B cell (primary cell): ENCODE data around the gene SLC35F2. TPM values are rescaled to one million over a fixed set of nuclear protein-coding genes. Genes with fewer than 3 reads are reported as not detected.

Experiments used
- ATAC-seq: fragments of 200-7000 bp; cut with Tn5 transposase; one replicate; pipeline ENCODE4 v1.10.0; 2021; ENCODE audit warnings: low read depth, mild to moderate bottlenecking, moderate number of reproducible peaks, moderate library complexity
- CTCF ChIA-PET: fragments of 350-600 bp; sonication (Branson Sonifier 250); formaldehyde crosslinking; loops from one replicate; lab custom pipeline; 2021; ENCODE audit warnings: antibody characterized with exemption, inconsistent platforms; lab: Charles Lee
- POLR2A ChIA-PET: fragments of 350-600 bp; sonication (Branson Sonifier 250); formaldehyde crosslinking; loops from one replicate; lab custom pipeline; 2021; ENCODE audit warnings: antibody characterized with exemption; lab: Charles Lee
- DNase-seq: peaks from one replicate; pipeline ENCODE4 v3.0.0; 2013
- H2AFZ ChIP-seq: 2 replicates; pipeline ENCODE4 v1.6.1; 2012; ENCODE audit warnings: mild to moderate bottlenecking, low read depth, low read length; ENCODE audit not compliant: insufficient read depth, poor library complexity, severe bottlenecking
- H3K27ac ChIP-seq, 2 donors: 1 replicate in 1 of 2; 2 replicates in 1 of 2; pipeline ENCODE4 v1.5.1; 2012 to 2013; ENCODE audit warnings: low read length in 2 of 2, mild to moderate bottlenecking in 2 of 2, moderate library complexity in 1 of 2
- H3K27me3 ChIP-seq, 4 experiments: fragments of 200-600 bp in 1 of 4; sonication (generic) in 1 of 4; replicated peaks in 1 of 4; 1 replicate in 2 of 4; 2 replicates in 2 of 4; pipeline versions ENCODE4 v1.6.1 to v1.7.0; 2013 to 2016; ENCODE audit warnings: low read length in 3 of 4, mild to moderate bottlenecking in 2 of 4, mixed read lengths in 1 of 4, moderate library complexity in 1 of 4; ENCODE audit not compliant: insufficient read depth in 4 of 4, control insufficient read depth in 3 of 4; ENCODE audit errors: control extremely low read depth in 1 of 4
- H3K36me3 ChIP-seq, 2 experiments: replicated peaks in 1 of 2; 1 replicate in 1 of 2; 2 replicates in 1 of 2; pipeline versions ENCODE4 v1.6.1 to v1.7.1; 2013; ENCODE audit warnings: low read length in 1 of 2; ENCODE audit not compliant: insufficient read depth in 2 of 2, control insufficient read depth in 1 of 2; ENCODE audit errors: control extremely low read depth in 1 of 2, extremely low read depth in 1 of 2
- H3K4me1 ChIP-seq, 2 donors: fragments of 200-600 bp in 1 of 2; sonication (generic) in 1 of 2; 1 replicate in 1 of 2; 2 replicates in 1 of 2; pipeline versions ENCODE4 v1.5.1 to v1.6.1; 2013 to 2017; ENCODE audit warnings: low read length in 2 of 2; ENCODE audit not compliant: control insufficient read depth in 2 of 2, insufficient read depth in 2 of 2
- H3K4me2 ChIP-seq: replicated peaks from 2 replicates; pipeline ENCODE3; 2012; ENCODE audit warnings: mild to moderate bottlenecking, low read depth, low read length; ENCODE audit not compliant: poor library complexity, severe bottlenecking
- H3K4me3 ChIP-seq, 5 experiments: fragments of 200-600 bp in 1 of 5; sonication (generic) in 1 of 5; 1 replicate in 3 of 5; 2 replicates in 2 of 5; pipeline versions ENCODE4 v1.5.1 to v1.7.0; 2011 to 2016; ENCODE audit warnings: low read length in 4 of 5, mild to moderate bottlenecking in 4 of 5, low read depth in 2 of 5, control low read depth in 1 of 5, moderate library complexity in 1 of 5; ENCODE audit not compliant: insufficient read depth in 1 of 5; ENCODE audit errors: control extremely low read depth in 1 of 5, extremely low read depth in 1 of 5
- H3K79me2 ChIP-seq: fragments of 200-600 bp; sonication (generic); one replicate; pipeline ENCODE4 v1.6.0; 2016; ENCODE audit warnings: low read length; ENCODE audit not compliant: control insufficient read depth, insufficient read depth
- H3K9ac ChIP-seq: fragments of 200-600 bp; sonication (generic); 2 replicates; pipeline ENCODE4 v1.6.1; 2017; ENCODE audit warnings: mild to moderate bottlenecking, low read length, moderate library complexity
- H3K9me3 ChIP-seq, 3 donors: one replicate each; pipeline versions ENCODE4 v1.6.1 to v1.7.1; 2013; ENCODE audit warnings: low read length in 2 of 3; ENCODE audit not compliant: control insufficient read depth in 2 of 3, insufficient read depth in 1 of 3; ENCODE audit errors: control extremely low read depth in 1 of 3
- H4K20me1 ChIP-seq: 2 replicates; pipeline ENCODE4 v1.6.0; 2012; ENCODE audit warnings: mild to moderate bottlenecking, low read length; ENCODE audit not compliant: insufficient read depth, control insufficient read depth, poor library complexity, severe bottlenecking
- H3K27ac Mint-ChIP-seq: one replicate; pipeline ENCODE4 v1.8.0; 2021; ENCODE audit warnings: mixed read lengths
- H3K27me3 Mint-ChIP-seq: one replicate; pipeline ENCODE4 v1.8.0; 2021; ENCODE audit warnings: mixed read lengths
- H3K4me1 Mint-ChIP-seq: one replicate; pipeline ENCODE4 v1.8.0; 2021; ENCODE audit warnings: mixed read lengths
- H3K4me3 Mint-ChIP-seq: one replicate; pipeline ENCODE4 v1.8.0; 2021; ENCODE audit warnings: mixed read lengths
- H3K9me3 Mint-ChIP-seq: one replicate; pipeline ENCODE4 v1.8.0; 2022; ENCODE audit warnings: mixed read lengths; ENCODE audit not compliant: insufficient read depth
- CTCF ChIP-seq: fragments of 200-600 bp; IDR thresholded peaks from one replicate; pipeline ENCODE4 v1.8.0; 2022; ENCODE audit warnings: antibody characterized with exemption, mild to moderate bottlenecking
- EZH2 ChIP-seq: IDR thresholded peaks from 2 replicates; pipeline ENCODE4 v1.6.1; 2012; ENCODE audit warnings: borderline replicate concordance, low read depth, mild to moderate bottlenecking, moderate library complexity, low read length; ENCODE audit not compliant: insufficient read depth, poor library complexity, severe bottlenecking
- WGBS: methylation state at CpG from one replicate; pipeline ENCODE4 v1.1.5; 2013; ENCODE audit warnings: missing lambda C conversion rate; ENCODE audit not compliant: insufficient coverage; 5-methylcytosine and 5-hydroxymethylcytosine counted together
- intact Hi-C: fragments of 100-400 bp; cut with micrococcal nuclease; formaldehyde crosslinking; loops from one replicate; pipeline ENCODE4 v1.10.0; 2022
- polyA plus RNA-seq: library from polyadenylated mRNA; depleted of rRNA; stranded (reverse); fragments of >200 nt; gene quantifications from 2 replicates; pipeline ENCODE4 v1.2.3, GENCODE V29; 2012
- total RNA-seq, 2 donors: library from RNA; stranded (reverse); fragments of 120-200 nt in 1 of 2; gene quantifications; 1 replicate in 1 of 2; 2 replicates in 1 of 2; pipeline versions ENCODE4 v1.2.3 to v1.2.4, GENCODE V29; 2013 to 2022

The SLC35F2 gene
- total and polyA plus RNA-seq, 2 donors (not counting 1 experiment from before 2014, with no cell fraction given), result 10.9 TPM

- no peak overlapping the region for H3K4me2 ChIP-seq
- no peaks in the 10 kb centered on the region for H3K79me2 ChIP-seq
- DNase-seq (no peak), ATAC-seq (no peak)
- peaks cover 0 to 13% of the 10 kb centered on the region in 2 experiments for H3K36me3 ChIP-seq
- H3K9ac ChIP-seq, result no peak overlapping the region
- Mint-ChIP-seq H3K4me3 (no peak overlapping the region), H3K4me1 (no peaks in the 10 kb centered on the region), H3K27ac (no peak overlapping the region), H3K27me3 (no peaks in the 10 kb centered on the region), H3K9me3 (no peaks in the 10 kb centered on the region)
- no peaks in the 10 kb centered on the region for H3K27me3 ChIP-seq
- no peaks in the 10 kb centered on the region for H4K20me1 ChIP-seq
- ChIA-PET CTCF (no interaction called here), POLR2A (no interaction called here)
- intact Hi-C loops, result no loop called here
- H3K9me3 ChIP-seq, result peaks cover 0 to 1% (median 0%) of the 10 kb centered on the region in 3 donors
- H3K4me1 ChIP-seq, result no peaks in the 10 kb centered on the region
- H2AFZ ChIP-seq, result no peak overlapping the region
- 98% methylated on average over 5 of the region's 5 CpGs for WGBS
- no peak overlapping the region for H3K4me3 ChIP-seq
- H3K27ac ChIP-seq, result no peak overlapping the region
- no peak for TF ChIP-seq EZH2
- no peak for TF ChIP-seq CTCF
These were observed 66.5 kb downstream of the SLC35F2 start for GRCh38 chr11:107792049-107792443.

GRCh38 chr11:107791343-107792048 is 67.1 kb downstream of the SLC35F2 start:
- Mint-ChIP-seq H3K27me3 (no peaks in the 10 kb centered on the region), H3K27ac (no peak overlapping the region), H3K4me1 (no peaks in the 10 kb centered on the region), H3K9me3 (no peaks in the 10 kb centered on the region), H3K4me3 (no peak overlapping the region)
- H3K4me2 ChIP-seq, result no peak overlapping the region
- DNase-seq (no peak), ATAC-seq (no peak)
- H3K27ac ChIP-seq, result no peak overlapping the region
- peaks cover 0 to 1% (median 0%) of the 10 kb centered on the region in 3 donors for H3K9me3 ChIP-seq
- H3K4me3 ChIP-seq, result no peak overlapping the region
- TF ChIP-seq CTCF (no peak), EZH2 (no peak)
- no peaks in the 10 kb centered on the region for H3K27me3 ChIP-seq
- H3K4me1 ChIP-seq, result no peaks in the 10 kb centered on the region
- 93% methylated on average over 8 of the region's 10 CpGs for WGBS
- no peaks in the 10 kb centered on the region for H4K20me1 ChIP-seq
- no peak overlapping the region for H3K9ac ChIP-seq
- CTCF ChIA-PET, result interaction anchor here (0.8 kb wide), 1 partner anchor 242 kb away, joined by 3 read pairs; no protein-coding TSS in a partner anchor
- peaks cover 0 to 10% of the 10 kb centered on the region in 2 experiments for H3K36me3 ChIP-seq
- H3K79me2 ChIP-seq, result no peaks in the 10 kb centered on the region
- no peak overlapping the region for H2AFZ ChIP-seq
- POLR2A ChIA-PET, result no interaction called here
- intact Hi-C loops, result no loop called here
